Measurements from ENCODE around the gene CPTP. TPM values are rescaled to one million over a fixed set of nuclear protein-coding genes. Genes with fewer than 3 reads are reported as not detected.

Gene CPTP
- total RNA-seq, 4 donors from 2014 or later = 8.5 to 18.6 (median 11.5) TPM

- TF ChIP-seq, protein P1, sequence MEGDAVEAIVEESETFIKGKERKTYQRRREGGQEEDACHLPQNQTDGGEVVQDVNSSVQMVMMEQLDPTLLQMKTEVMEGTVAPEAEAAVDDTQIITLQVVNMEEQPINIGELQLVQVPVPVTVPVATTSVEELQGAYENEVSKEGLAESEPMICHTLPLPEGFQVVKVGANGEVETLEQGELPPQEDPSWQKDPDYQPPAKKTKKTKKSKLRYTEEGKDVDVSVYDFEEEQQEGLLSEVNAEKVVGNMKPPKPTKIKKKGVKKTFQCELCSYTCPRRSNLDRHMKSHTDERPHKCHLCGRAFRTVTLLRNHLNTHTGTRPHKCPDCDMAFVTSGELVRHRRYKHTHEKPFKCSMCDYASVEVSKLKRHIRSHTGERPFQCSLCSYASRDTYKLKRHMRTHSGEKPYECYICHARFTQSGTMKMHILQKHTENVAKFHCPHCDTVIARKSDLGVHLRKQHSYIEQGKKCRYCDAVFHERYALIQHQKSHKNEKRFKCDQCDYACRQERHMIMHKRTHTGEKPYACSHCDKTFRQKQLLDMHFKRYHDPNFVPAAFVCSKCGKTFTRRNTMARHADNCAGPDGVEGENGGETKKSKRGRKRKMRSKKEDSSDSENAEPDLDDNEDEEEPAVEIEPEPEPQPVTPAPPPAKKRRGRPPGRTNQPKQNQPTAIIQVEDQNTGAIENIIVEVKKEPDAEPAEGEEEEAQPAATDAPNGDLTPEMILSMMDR (IDR thresholded peaks at IDR 0.05) = no peak
- DNase-seq (ENCODE audit: low spot score) = no peak
- no peak for ATAC-seq (ENCODE audit: low FRiP score)
These were observed 53.1 kb downstream of the CPTP start for GRCh38 chr1:1377540-1378205.

Small RNA genes within 50 kb of the gene (small RNA-seq; reads per million reads assigned to genes)
- gene MIR6726 = not detected

Other genes starting within 250 kb of the CPTP start
- gene C1orf159, start 208.7 kb upstream of the CPTP start, total RNA-seq = 10 to 100 TPM in 2 of 4 donors, 1 to 10 TPM in 2; 5.6 to 12.0 (median 9.5) TPM
- gene TTLL10, start 150.9 kb upstream of the CPTP start, total RNA-seq = 1 to 10 TPM in 1 of 4 donors, under 1 TPM in 2, not detected in 1; 0.48 to 1.0 (median 0.95) TPM
- 1 to 10 TPM in 2 of 4 donors, under 1 TPM in 1, not detected in 1; 0.44 to 2.8 (median 1.7) TPM for gene TNFRSF18, start 118.2 kb upstream of the CPTP start, total RNA-seq
- 10 to 100 TPM in 1 of 4 donors, 1 to 10 TPM in 3; 2.4 to 10.7 (median 5.9) TPM for gene TNFRSF4, start 110.6 kb upstream of the CPTP start, total RNA-seq
- 100 to 1,000 TPM in 2 of 4 donors, 10 to 100 TPM in 2; 78.3 to 122 (median 98.8) TPM for gene SDF4, start 92.8 kb upstream of the CPTP start, total RNA-seq
- 10 to 100 TPM; 14.6 to 27.1 (median 22.1) TPM for gene B3GALT6, start 92.6 kb upstream of the CPTP start, total RNA-seq
- 1 to 10 TPM in 3 of 4 donors, not detected in 1; 1.0 to 5.2 (median 1.8) TPM for gene C1QTNF12, start 78.1 kb upstream of the CPTP start, total RNA-seq
- gene UBE2J2, start 50.9 kb upstream of the CPTP start, total RNA-seq = 10 to 100 TPM; 30.4 to 50.3 (median 42.9) TPM
- gene SCNN1D, start 44.4 kb upstream of the CPTP start, total RNA-seq = 1 to 10 TPM in 3 of 4 donors, under 1 TPM in 1; 0.96 to 4.9 (median 2.7) TPM
- gene ACAP3, start 16.9 kb upstream of the CPTP start, total RNA-seq = 10 to 100 TPM; 19.2 to 41.8 (median 38.1) TPM
- 10 to 100 TPM; 15.7 to 26.0 (median 17.5) TPM for gene PUSL1, start 16.2 kb upstream of the CPTP start, total RNA-seq
- 100 to 1,000 TPM in 1 of 4 donors, 10 to 100 TPM in 3; 71.9 to 103 (median 86.2) TPM for gene INTS11, start 142 bp upstream of the CPTP start, total RNA-seq
- under 1 TPM; 0.12 to 0.32 (median 0.16) TPM for gene TAS1R3, start 6.5 kb downstream of the CPTP start, total RNA-seq
- gene DVL1, start 24.6 kb downstream of the CPTP start, total RNA-seq = 10 to 100 TPM; 56.6 to 65.0 (median 61.8) TPM
- 100 to 1,000 TPM in 1 of 4 donors, 10 to 100 TPM in 3; 78.2 to 147 (median 83.3) TPM for gene MXRA8, start 33.8 kb downstream of the CPTP start, total RNA-seq
- gene AURKAIP1, start 50.4 kb downstream of the CPTP start, total RNA-seq = 100 to 1,000 TPM in 3 of 4 donors, 10 to 100 TPM in 1; 96.3 to 115 (median 105) TPM
- 100 to 1,000 TPM; 142 to 273 (median 204) TPM for gene CCNL2, start 74.5 kb downstream of the CPTP start, total RNA-seq
- 100 to 1,000 TPM; 106 to 170 (median 136) TPM for gene MRPL20, start 82.5 kb downstream of the CPTP start, total RNA-seq
- gene ANKRD65, start 96.5 kb downstream of the CPTP start, total RNA-seq = 1 to 10 TPM; 2.6 to 7.3 (median 3.8) TPM
- 10 to 100 TPM in 3 of 4 donors, 1 to 10 TPM in 1; 6.8 to 21.1 (median 13.8) TPM for gene VWA1, start 110.9 kb downstream of the CPTP start, total RNA-seq
- 1 to 10 TPM in 2 of 4 donors, under 1 TPM in 1, not detected in 1; 0.69 to 3.5 (median 2.4) TPM for gene ATAD3C, start 124.9 kb downstream of the CPTP start, total RNA-seq
- 10 to 100 TPM; 11.0 to 91.6 (median 16.5) TPM for gene ATAD3B, start 147.0 kb downstream of the CPTP start, total RNA-seq
- gene ATAD3A, start 187.4 kb downstream of the CPTP start, total RNA-seq = 10 to 100 TPM; 17.3 to 38.5 (median 20.7) TPM
- 1 to 10 TPM; 2.6 to 3.5 (median 3.1) TPM for gene TMEM240, start 215.8 kb downstream of the CPTP start, total RNA-seq

Measured in omental fat pad (tissue), 4 donors.